Fibroblast of skin of right biceps (primary cell): ENCODE results near the gene POU5F1.
A peak's percentile ranks its signal among the peaks of the same experiment; 100 is the strongest.
"Not testable (repeated sequence)": the region's sequence is repeated elsewhere in the genome, so short reads cannot be mapped to it uniquely, and the experiment has no call there.

Experiments used
- DNase-seq: peaks from one replicate; pipeline ENCODE4 v3.0.0-alpha.2; 2013

POU5F1 gene

GRCh38 chr6:31189223-31189622 is 18.7 kb upstream of the POU5F1 start:
- not testable (repeated sequence) for DNase-seq

- DNase-seq, result no peak
Observed at GRCh38 chr6:31187780-31188194, 17.3 kb upstream of the POU5F1 start.

GRCh38 chr6:31186052-31186734 is 15.7 kb upstream of the POU5F1 start:
- DNase-seq, result no peak

GRCh38 chr6:31185695-31186051 is 15.2 kb upstream of the POU5F1 start:
- DNase-seq, result not testable (repeated sequence)

GRCh38 chr6:31183859-31184258 is 13.4 kb upstream of the POU5F1 start:
- not testable (repeated sequence) for DNase-seq

GRCh38 chr6:31183287-31183686 is 12.8 kb upstream of the POU5F1 start:
- DNase-seq, result not testable (repeated sequence)

- DNase-seq, result peak; percentile 81
Observed at GRCh38 chr6:31180500-31180899, 10.0 kb upstream of the POU5F1 start.

- no peak for DNase-seq
Observed at GRCh38 chr6:31179896-31180295, 9.4 kb upstream of the POU5F1 start.

GRCh38 chr6:31179042-31179386 is 8.5 kb upstream of the POU5F1 start:
- no peak for DNase-seq

- peak; percentile 19 for DNase-seq
Observed at GRCh38 chr6:31178143-31179041, 7.9 kb upstream of the POU5F1 start.

GRCh38 chr6:31175971-31176370 is 5.5 kb upstream of the POU5F1 start:
- peak; percentile 89 for DNase-seq

- DNase-seq, result no peak
Observed at GRCh38 chr6:31174378-31174777, 3.9 kb upstream of the POU5F1 start.

- no peak for DNase-seq
Observed at GRCh38 chr6:31173406-31173805, 2.9 kb upstream of the POU5F1 start.

- no peak for DNase-seq
Observed at GRCh38 chr6:31172973-31173384, 2.5 kb upstream of the POU5F1 start.

GRCh38 chr6:31171931-31172905 is 1.7 kb upstream of the POU5F1 start:
- no peak for DNase-seq

- DNase-seq, result no peak
Observed at GRCh38 chr6:31170987-31171671, 647 bp upstream of the POU5F1 start.

- DNase-seq, result not testable (repeated sequence)
Observed at GRCh38 chr6:31169858-31170599, 453 bp downstream of the POU5F1 start.

- no peak for DNase-seq
Observed at GRCh38 chr6:31169123-31169857, 1.2 kb downstream of the POU5F1 start.

- DNase-seq, result no peak
Observed at GRCh38 chr6:31168606-31169005, 1.9 kb downstream of the POU5F1 start.

- no peak for DNase-seq
Observed at GRCh38 chr6:31165986-31166385, 4.5 kb downstream of the POU5F1 start.
